K562 (cell line): ENCODE results near the gene SLC26A11. TPM values are rescaled to one million over a fixed set of nuclear protein-coding genes. Genes with fewer than 3 reads are reported as not detected.

ENCODE experiments used
- CBFB ChIP-seq: sonication (generic); formaldehyde crosslinking; IDR thresholded peaks from 2 replicates; pipeline ENCODE4 v1.4.0; 2020; ENCODE audit warnings: mild to moderate bottlenecking, missing genetic modification reagents
- DACH1 ChIP-seq: fragments of 450-650 bp; IDR thresholded peaks from 2 replicates; pipeline ENCODE4 v1.6.1; 2018; ENCODE audit not compliant: partially characterized antibody
- GABPA ChIP-seq: fragments of 200-800 bp; sonication (Bioruptor generic); conservative IDR thresholded peaks from 2 replicates; pipeline ENCODE4 v1.6.1; 2016; ENCODE audit warnings: low read depth, missing genetic modification characterization, missing compliant biosample characterization
- HEY1 ChIP-seq: fragments of 250-450 bp; sonication (Bioruptor Pico); IDR thresholded peaks from 2 replicates; pipeline ENCODE4 v1.5.0; 2020; ENCODE audit warnings: mild to moderate bottlenecking, moderate library complexity, borderline replicate concordance
- HMGN3 ChIP-seq: IDR thresholded peaks from 2 replicates; pipeline ENCODE4 v1.6.1; 2011; ENCODE audit warnings: borderline replicate concordance, low read depth, mild to moderate bottlenecking, mixed read lengths, low read length; ENCODE audit not compliant: insufficient read length; ENCODE audit errors: extremely low read depth
- HNRNPH1 ChIP-seq: fragments of 200-400 bp; formaldehyde crosslinking; optimal IDR thresholded peaks from 2 replicates; pipeline ENCODE3; 2017; ENCODE audit warnings: low read depth, mild to moderate bottlenecking, low read length, moderate library complexity
- ILK ChIP-seq: fragments of 450-650 bp; IDR thresholded peaks from 2 replicates; pipeline ENCODE4 v1.6.1; 2016; ENCODE audit warnings: missing genetic modification characterization, low read depth, mild to moderate bottlenecking, missing compliant biosample characterization, moderate library complexity, borderline replicate concordance
- JUND ChIP-seq, 2 experiments: IDR thresholded peaks; 2 replicates in 1 of 2; 3 replicates in 1 of 2; pipeline ENCODE4 v1.6.1; 2011; ENCODE audit warnings: borderline replicate concordance in 2 of 2, low read depth in 2 of 2, low read length in 2 of 2, improper control_type of control experiment in 1 of 2, missing biosample characterization in 1 of 2, missing genetic modification characterization in 1 of 2, missing genetic modification reagents in 1 of 2
- KDM5B ChIP-seq: fragments of 200-600 bp; sonication (generic); IDR thresholded peaks from 2 replicates; pipeline ENCODE4 v1.6.1; 2012; ENCODE audit warnings: low read depth, mild to moderate bottlenecking, moderate library complexity, low read length, control low read depth, inconsistent platforms; ENCODE audit not compliant: insufficient replicate concordance
- KLF1 ChIP-seq: fragments of 450-650 bp; IDR thresholded peaks from 2 replicates; pipeline ENCODE4 v1.6.1; 2016; ENCODE audit warnings: missing genetic modification characterization, missing compliant biosample characterization
- KLF6 ChIP-seq: fragments of 250-450 bp; sonication (Bioruptor Pico); IDR thresholded peaks from 2 replicates; pipeline ENCODE4 v1.4.0; 2020; ENCODE audit warnings: mild to moderate bottlenecking, moderate library complexity, borderline replicate concordance
- MCM7 ChIP-seq, 2 experiments: fragments of 450-650 bp; IDR thresholded peaks; 2 replicates each; pipeline ENCODE4 v1.6.1; 2016 to 2018
- NR2C2 ChIP-seq, 2 experiments: fragments of 200-800 bp in 1 of 2; sonication (Bioruptor generic) in 1 of 2; sonication (generic) in 1 of 2; formaldehyde crosslinking in 1 of 2; IDR thresholded peaks; 2 replicates each; pipeline versions ENCODE4 v1.6.1 to v1.8.0; 2016 to 2022; ENCODE audit warnings: mild to moderate bottlenecking in 1 of 2, missing compliant biosample characterization in 1 of 2, missing genetic modification characterization in 1 of 2, missing genetic modification reagents in 1 of 2
- NR2F6 ChIP-seq: fragments of 450-650 bp; formaldehyde crosslinking; IDR thresholded peaks from 2 replicates; pipeline ENCODE4 v1.4.0; 2020; ENCODE audit warnings: mild to moderate bottlenecking
- NR4A1 ChIP-seq, 2 experiments: fragments of 250-450 bp in 1 of 2; fragments of 450-650 bp in 1 of 2; sonication (Bioruptor Pico) in 1 of 2; IDR thresholded peaks; 2 replicates each; pipeline versions ENCODE4 v1.4.0 to v1.6.1; 2016 to 2020; ENCODE audit warnings: mild to moderate bottlenecking in 2 of 2, missing compliant biosample characterization in 1 of 2, missing genetic modification characterization in 1 of 2, moderate library complexity in 1 of 2
- PCBP1 ChIP-seq: fragments of 200-400 bp; formaldehyde crosslinking; IDR thresholded peaks from 2 replicates; pipeline ENCODE4 v1.6.1; 2018; ENCODE audit warnings: mild to moderate bottlenecking, low read depth, low read length; ENCODE audit not compliant: poor library complexity, severe bottlenecking
- PCBP2 ChIP-seq: fragments of 200-400 bp; formaldehyde crosslinking; IDR thresholded peaks from 2 replicates; pipeline ENCODE4 v1.6.1; 2018; ENCODE audit warnings: low read length, low read depth, mild to moderate bottlenecking, moderate library complexity; ENCODE audit not compliant: poor library complexity, severe bottlenecking
- PHB2 ChIP-seq: fragments of 450-650 bp; IDR thresholded peaks from 2 replicates; pipeline ENCODE4 v1.6.1; 2017; ENCODE audit warnings: low read depth
- PHF21A ChIP-seq: fragments of 450-650 bp; IDR thresholded peaks from 2 replicates; pipeline ENCODE4 v1.6.1; 2017; ENCODE audit warnings: low read depth, borderline replicate concordance
- POLR2B ChIP-seq: fragments of 450-650 bp; IDR thresholded peaks from 2 replicates; pipeline ENCODE4 v1.6.1; 2018; ENCODE audit warnings: low read depth; ENCODE audit not compliant: partially characterized antibody
- VEZF1 ChIP-seq: fragments of 200-800 bp; sonication (Bioruptor generic); IDR thresholded peaks from 2 replicates; pipeline ENCODE4 v1.6.1; 2017; ENCODE audit warnings: missing genetic modification characterization, missing compliant biosample characterization
- ZNF124 ChIP-seq: sonication (generic); formaldehyde crosslinking; IDR thresholded peaks from 2 replicates; pipeline ENCODE4 v1.8.1; 2022; ENCODE audit warnings: missing genetic modification reagents
- ZNF143 ChIP-seq: sonication (generic); formaldehyde crosslinking; IDR thresholded peaks from 2 replicates; pipeline ENCODE4 v1.9.0; 2022; ENCODE audit warnings: mild to moderate bottlenecking, missing genetic modification reagents
- ZNF23 ChIP-seq: fragments of 250-450 bp; sonication (Bioruptor Pico); IDR thresholded peaks from 2 replicates; pipeline ENCODE4 v1.4.0; 2020; ENCODE audit warnings: mild to moderate bottlenecking
- ZNF584 ChIP-seq: fragments of 200-800 bp; sonication (Bioruptor generic); IDR thresholded peaks from 2 replicates; pipeline ENCODE4 v1.6.1; 2016; ENCODE audit warnings: low read depth, mild to moderate bottlenecking, missing genetic modification characterization, missing compliant biosample characterization
- ZNF695 ChIP-seq: fragments of 450-650 bp; formaldehyde crosslinking; IDR thresholded peaks from 2 replicates; pipeline ENCODE4 v1.4.0; 2020; ENCODE audit warnings: mild to moderate bottlenecking, moderate library complexity
- polyA plus RNA-seq, 8 experiments: library from polyadenylated mRNA; depleted of rRNA in 4 of 8; stranded (reverse) in 5 of 8; unstranded in 3 of 8; fragments of >200 nt; fragmentation: Nextera tagmentation in 2 of 8; fragmentation: Illumina TruSeq in 1 of 8; extraction: Ambion mirVana in 2 of 8; extraction: Trizol in 1 of 8; gene quantifications; 2 replicates each; pipeline versions ENCODE4 v1.2.1 to v1.2.3, GENCODE V29; 2011 to 2014; ENCODE audit warnings: inconsistent platforms in 1 of 8, missing spikeins in 1 of 8
- total RNA-seq, 7 experiments: library from RNA; depleted of rRNA in 6 of 7; stranded (reverse); fragments of >200 nt in 6 of 7; fragmentation: Illumina TruSeq in 2 of 7; extraction: Trizol in 2 of 7; gene quantifications; 2 replicates each; pipeline versions ENCODE4 v1.2.1 to v1.2.3, GENCODE V29; 2011 to 2021; ENCODE audit warnings: low replicate concordance in 1 of 7
- TF ChIP-seq, protein P1 (sequence below): fragments of 450-650 bp; IDR thresholded peaks from 2 replicates; pipeline ENCODE4 v1.6.1; 2016; ENCODE audit warnings: low read depth, mild to moderate bottlenecking, moderate library complexity

SLC26A11 gene
- total and polyA plus RNA-seq, 9 of the 15 experiments (the other 6 are each of a cell fraction or from before 2014, with no cell fraction given), result 0.06 to 3.1 (median 1.2) TPM; not detected in 1

- TF ChIP-seq, protein P1, sequence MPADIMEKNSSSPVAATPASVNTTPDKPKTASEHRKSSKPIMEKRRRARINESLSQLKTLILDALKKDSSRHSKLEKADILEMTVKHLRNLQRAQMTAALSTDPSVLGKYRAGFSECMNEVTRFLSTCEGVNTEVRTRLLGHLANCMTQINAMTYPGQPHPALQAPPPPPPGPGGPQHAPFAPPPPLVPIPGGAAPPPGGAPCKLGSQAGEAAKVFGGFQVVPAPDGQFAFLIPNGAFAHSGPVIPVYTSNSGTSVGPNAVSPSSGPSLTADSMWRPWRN, result no peak
- TF ChIP-seq PCBP2 (no peak), POLR2B (no peak), ZNF23 (CRISPR knock-in tag) (no peak), PHB2 (no peak), CBFB (CRISPR knock-in tag) (no peak), JUND (IDR thresholded peaks at IDR 0.05; ENCODE audit: borderline replicate concordance, low read depth, low read length) (no peak), JUND (tag; IDR thresholded peaks at IDR 0.05; ENCODE audit: borderline replicate concordance, low read depth, low read length) (peak; percentile 36; the same call in 1 of the 3 replicates), NR2F6 (CRISPR knock-in tag) (no peak), NR2C2 (CRISPR knock-in tag; IDR thresholded peaks at IDR 0.05) (no peak), NR2C2 (tag; IDR thresholded peaks at IDR 0.05) (no peak), NR4A1 (CRISPR knock-in tag; IDR thresholded peaks at IDR 0.05) (no peak), NR4A1 (tag; IDR thresholded peaks at IDR 0.05) (peak; percentile 78; the same call in 1 of the 2 replicates), ILK (tag) (no peak), MCM7 (IDR thresholded peaks at IDR 0.05) (no peak), HEY1 (CRISPR knock-in tag) (no peak), HMGN3 (peak; percentile 64), KDM5B (no peak), DACH1 (no peak), GABPA (tag) (no peak), PCBP1 (peak; percentile 35), KLF1 (tag) (no peak), ZNF124 (CRISPR knock-in tag) (no peak), KLF6 (CRISPR knock-in tag) (no peak), VEZF1 (peak; percentile 87), ZNF584 (CRISPR knock-in tag) (no peak), ZNF143 (CRISPR knock-in tag) (no peak), ZNF695 (CRISPR knock-in tag) (no peak), PHF21A (no peak), HNRNPH1 (no peak)
These were observed 39.9 kb downstream of the SLC26A11 start (continued) for GRCh38 chr17:80260069-80260535.
